ENCODE results near the gene ACOT11.

GRCh38 chr1:54609301-54609921, 61.4 kb downstream of the ACOT11 start:
- TF ChIP-seq CTCF (IDR thresholded peaks at IDR 0.05) (no peak), EZH2phosphoT487 (IDR thresholded peaks at IDR 0.05) (no peak)

Data from neural progenitor cell (in vitro differentiated cells).